Stomach (tissue), 4 donors: ENCODE measurements around the gene HTR6.

ENCODE experiments used
- CTCF ChIP-seq, 7 experiments: fragments of 450-650 bp in 4 of 7; fragments of 200-600 bp in 3 of 7; sonication (generic) in 3 of 7; IDR thresholded peaks; one replicate each; pipeline ENCODE4 v1.5.1; 2016 to 2019; ENCODE audit warnings: antibody characterized with exemption in 7 of 7, control low read depth in 2 of 7, mild to moderate bottlenecking in 1 of 7
- POLR2A ChIP-seq, 4 donors: fragments of 450-650 bp; IDR thresholded peaks; one replicate each; pipeline ENCODE4 v1.6.1; 2016; ENCODE audit warnings: antibody characterized with exemption in 4 of 4, control low read depth in 2 of 4, mild to moderate bottlenecking in 1 of 4, moderate library complexity in 1 of 4
- POLR2AphosphoS5 ChIP-seq, 3 donors: sonication (generic); formaldehyde crosslinking; IDR thresholded peaks; one replicate each; pipeline ENCODE4 v1.6.1; 2016; ENCODE audit warnings: antibody characterized with exemption in 3 of 3

DNA sequence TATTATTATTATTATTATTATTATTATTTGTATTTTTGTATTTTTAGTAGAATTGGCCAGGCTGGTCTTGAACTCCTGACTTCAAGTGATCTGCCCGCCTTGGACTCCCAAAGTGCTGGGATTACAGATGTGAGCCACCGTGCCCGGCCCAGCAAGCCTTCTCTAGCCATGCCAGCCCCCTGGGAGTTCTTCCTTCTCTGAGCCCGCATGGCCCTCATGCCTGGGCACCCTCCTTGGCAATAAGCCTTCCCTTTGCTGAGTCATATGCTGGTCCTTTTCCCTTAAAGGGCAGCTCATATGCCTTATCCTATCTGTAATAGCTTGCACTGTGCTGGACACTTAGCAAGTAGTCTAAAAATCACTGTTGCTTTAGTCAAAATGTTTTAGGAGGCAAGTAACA lies 29.0 kb upstream of the HTR6 start:
- TF ChIP-seq CTCF (IDR thresholded peaks at IDR 0.05) (no peak), POLR2A (IDR thresholded peaks at IDR 0.05) (no peak), POLR2AphosphoS5 (IDR thresholded peaks at IDR 0.05) (no peak)
